Measurements from ENCODE around the gene CNBP. TPM values are rescaled to one million over a fixed set of nuclear protein-coding genes. Genes with fewer than 3 reads are reported as not detected.
"Not testable (repeated sequence)": the region's sequence is repeated elsewhere in the genome, so short reads cannot be mapped to it uniquely, and the experiment has no call there.

The CNBP gene
- total RNA-seq, 1 donor from 2014 or later, result 321 TPM

DNA sequence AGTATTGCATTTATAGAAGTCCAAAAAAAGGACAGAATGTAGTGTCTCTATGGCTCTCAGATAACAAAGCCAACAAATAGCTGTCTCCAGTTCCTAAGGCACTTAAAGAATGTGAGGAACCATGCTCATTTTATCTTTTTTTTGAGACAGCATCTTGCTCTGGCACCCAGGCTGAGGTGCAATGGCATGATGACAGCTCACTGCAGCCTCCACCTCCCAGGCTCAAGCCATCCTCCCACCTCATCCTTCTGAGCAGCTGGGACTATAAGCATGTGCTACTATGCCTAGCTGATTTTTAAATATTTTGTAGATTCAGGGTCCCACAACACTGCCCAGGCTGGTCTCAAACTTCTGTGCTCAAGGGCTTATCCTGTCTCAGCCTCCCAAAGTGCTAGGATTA, 38.9 kb downstream of the CNBP start:
- DNase-seq (ENCODE audit: low spot score), result no peak
- no peak for ATAC-seq
- intact Hi-C loops (cut with DNase I), result no loop called here

DNA sequence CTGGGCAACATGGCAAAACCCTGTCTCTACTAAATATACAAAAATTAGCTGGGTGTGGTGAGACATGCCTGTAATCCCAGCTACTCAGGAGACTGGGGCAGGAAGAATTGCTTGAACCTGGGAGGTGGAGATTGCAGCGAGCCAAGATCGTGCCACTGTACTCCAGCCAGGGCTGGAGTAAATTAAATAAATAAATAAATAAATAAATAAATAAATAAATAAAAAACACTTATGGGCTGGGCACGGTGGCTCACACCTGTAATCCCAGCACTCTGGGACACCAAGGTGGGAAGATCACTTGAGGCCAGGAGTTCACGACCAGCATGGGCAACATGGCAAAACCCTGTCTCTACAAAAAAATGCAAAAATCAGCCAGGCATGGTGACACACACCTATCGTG, 42.7 kb downstream of the CNBP start:
- ATAC-seq; intact Hi-C loops (cut with DNase I); DNase-seq (ENCODE audit: low spot score): not testable (repeated sequence)

DNA sequence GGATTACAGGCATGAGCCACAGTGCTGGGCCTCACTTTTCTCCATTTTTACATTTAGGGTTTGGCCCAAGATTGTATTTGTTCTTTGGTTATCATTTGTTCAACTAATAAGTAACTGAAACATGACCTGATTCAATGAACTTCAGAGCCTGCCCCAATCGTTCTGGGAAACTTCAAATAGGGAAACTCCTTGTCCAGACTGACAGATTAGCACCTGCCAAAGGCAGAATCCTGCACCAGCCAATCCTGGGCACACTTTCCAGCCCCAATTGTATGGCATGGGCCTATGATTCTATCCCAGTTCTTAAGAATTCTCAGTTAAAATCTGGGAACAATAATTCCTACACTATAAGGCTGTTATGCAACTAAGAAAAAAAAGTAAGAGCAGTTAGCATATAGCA, 43.8 kb downstream of the CNBP start:
- no peak for DNase-seq (ENCODE audit: low spot score)
- no peak for ATAC-seq
- intact Hi-C loops (cut with DNase I), result loop anchor here (10.0 kb wide), 1 partner anchor 1645 kb away; no protein-coding TSS in a partner anchor

DNA sequence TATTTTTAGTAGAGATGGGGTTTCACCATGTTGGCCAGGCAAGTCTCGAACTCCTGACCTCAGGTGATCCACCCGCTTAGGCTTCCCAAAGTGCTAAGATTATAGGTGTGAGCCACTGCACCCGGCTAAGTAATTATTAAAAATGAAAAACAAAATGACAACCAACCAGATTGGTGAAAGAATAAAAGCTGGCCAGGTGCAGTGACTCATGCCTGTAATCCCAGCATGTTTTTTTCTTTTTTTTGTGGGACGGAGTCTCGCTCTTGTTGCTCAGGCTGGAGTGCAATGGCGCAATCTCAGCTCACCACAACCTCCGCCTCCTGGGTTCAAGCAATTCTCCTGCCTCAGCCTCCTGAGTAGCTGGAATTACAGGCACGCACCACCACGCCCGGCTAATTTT, 47.4 kb downstream of the CNBP start:
- intact Hi-C loops (cut with DNase I), result loop anchor here (10.0 kb wide), 1 partner anchor 1649 kb away; no protein-coding TSS in a partner anchor
- not testable (repeated sequence) for ATAC-seq; DNase-seq (ENCODE audit: low spot score)

DNA sequence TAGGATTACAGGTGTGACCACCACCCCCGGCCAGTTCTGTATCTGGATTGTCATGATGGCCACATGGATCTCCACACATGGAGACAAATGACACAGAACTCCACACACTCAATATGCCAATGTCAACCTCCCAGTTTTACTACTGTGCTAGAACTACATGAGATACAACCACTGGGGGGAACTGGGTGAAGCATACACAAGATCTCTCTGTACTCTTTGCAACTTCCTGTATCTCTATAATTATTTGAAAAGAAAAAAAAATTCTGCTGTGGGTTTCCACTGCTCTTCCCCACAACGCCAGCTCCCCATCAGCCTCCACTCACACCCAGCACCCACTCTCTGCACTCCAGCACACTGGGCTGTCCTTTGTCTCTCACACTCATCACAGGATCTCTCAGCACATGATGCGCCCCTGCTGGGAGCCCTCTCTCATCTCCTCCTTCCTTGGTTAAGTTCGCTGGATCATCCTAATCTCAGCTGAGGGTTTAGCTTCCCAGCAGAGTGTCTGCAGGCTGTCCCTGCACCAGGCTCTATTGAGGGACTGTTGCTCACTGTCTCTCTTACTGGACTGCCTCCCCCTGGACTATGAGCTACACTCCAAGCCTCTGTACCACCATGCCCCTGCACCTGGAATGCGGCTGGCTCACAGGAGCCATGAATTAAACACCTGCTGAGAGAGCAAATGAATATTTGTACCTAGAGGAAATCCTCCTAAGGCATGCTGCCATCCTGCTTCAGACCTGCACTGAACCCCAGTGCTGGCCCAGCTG, 51.4 kb downstream of the CNBP start:
- DNase-seq (ENCODE audit: low spot score) (no peak), ATAC-seq (no peak)
- intact Hi-C loops (cut with DNase I), result loop anchor here (10.0 kb wide), 1 partner anchor 1653 kb away; no protein-coding TSS in a partner anchor

DNA sequence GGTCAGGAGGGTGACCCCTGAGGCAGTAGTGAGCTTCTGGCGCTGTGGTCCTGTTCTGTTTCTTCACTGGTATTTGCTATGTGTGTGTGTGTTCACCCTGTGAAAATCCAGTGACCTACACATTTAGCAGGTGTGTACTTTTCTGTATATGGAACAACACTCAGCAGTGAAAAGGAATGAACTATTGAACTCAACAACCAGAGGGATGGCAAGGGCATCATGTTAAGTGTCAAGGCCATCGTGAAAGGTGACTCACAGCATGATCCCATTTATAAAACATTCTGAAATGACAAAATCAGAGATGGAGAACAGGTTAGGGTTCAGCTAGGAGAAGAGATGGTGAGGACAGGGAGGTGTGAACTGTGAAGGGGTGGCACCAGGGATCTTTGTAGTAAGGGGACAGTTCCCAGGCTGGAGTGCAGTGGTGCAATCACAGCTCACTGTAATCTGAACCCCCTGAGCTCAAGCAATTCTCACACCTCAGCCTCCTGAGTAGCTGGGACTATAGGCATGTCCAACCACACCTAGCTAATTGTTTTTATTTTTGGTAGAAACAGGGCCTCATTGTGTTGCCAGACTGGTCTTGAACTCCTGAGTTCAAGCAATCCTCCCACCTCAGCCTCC, 52.1 kb downstream of the CNBP start:
- no peak for ATAC-seq
- intact Hi-C loops (cut with DNase I), result loop anchor here (10.0 kb wide), 1 partner anchor 1653 kb away; no protein-coding TSS in a partner anchor
- DNase-seq (ENCODE audit: low spot score), result no peak

DNA sequence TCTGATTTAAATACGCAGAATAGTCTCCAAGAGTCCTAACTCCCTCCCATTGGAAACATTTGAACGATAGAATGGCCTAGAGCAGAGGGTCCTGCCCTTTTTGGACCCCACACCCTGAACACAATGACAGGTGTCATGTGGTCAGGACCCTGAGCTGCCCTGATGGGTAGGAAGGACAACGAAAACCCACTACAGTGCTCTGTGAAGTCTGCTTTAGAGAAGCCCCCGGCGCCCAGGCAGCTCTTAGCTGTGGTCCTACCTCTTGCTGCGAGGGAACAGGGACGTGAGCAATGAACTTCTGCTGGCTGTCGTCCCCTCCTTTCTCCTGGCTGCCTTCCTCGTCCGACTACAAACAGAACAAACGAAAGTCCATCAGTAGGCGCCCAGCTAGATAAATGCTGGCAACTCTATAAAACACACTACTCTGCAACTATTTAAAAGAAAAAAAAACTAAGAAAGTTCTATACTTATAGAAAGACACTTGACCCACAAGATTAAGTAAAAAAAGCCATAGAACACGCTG, 53.3 kb downstream of the CNBP start:
- intact Hi-C loops (cut with DNase I), result loop anchor here (10.0 kb wide), 1 partner anchor 1654 kb away; no protein-coding TSS in a partner anchor
- ATAC-seq, result no peak

DNA sequence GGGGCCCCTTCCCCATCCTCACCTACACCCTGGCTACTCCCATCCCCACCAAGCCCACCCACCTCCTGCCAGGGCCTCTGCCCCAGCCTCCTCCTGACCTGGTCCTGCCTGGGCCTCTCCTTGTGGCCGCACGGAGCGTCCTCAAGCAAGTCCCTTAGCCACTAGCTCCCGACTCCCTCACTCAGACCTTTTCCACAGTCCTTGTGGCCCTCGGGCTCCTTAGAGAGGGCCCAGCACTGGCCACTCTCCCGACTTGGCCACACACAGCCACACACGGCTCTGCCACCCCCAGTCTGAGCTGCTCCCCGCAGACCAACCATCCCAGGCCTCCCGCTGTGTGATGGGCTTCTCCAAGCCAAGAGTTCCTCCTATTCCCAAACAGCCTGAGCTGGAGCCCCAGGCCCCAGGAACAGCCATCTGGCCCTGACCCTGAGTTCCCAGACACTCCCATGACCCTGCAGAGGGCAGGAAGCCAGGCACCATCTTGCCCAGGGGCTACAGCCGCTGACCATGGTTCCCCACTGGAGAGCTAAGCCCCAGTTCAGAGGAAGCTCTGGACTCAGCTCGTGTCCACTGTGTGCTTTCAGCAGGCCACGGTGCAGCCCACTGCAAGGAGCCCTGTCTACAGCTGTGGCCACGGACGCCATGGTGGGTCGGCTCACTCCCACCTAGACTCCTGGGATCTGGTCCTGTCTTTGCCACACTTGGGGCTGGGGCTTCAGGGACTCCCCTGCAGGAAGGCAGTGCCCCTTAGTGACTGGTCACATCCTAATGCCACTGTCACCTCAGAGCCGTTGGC, 55.1 kb downstream of the CNBP start:
- DNase-seq (ENCODE audit: low spot score) (no peak), ATAC-seq (no peak)
- intact Hi-C loops (cut with DNase I), result no loop called here

More for the DNA sequence above, 53.3 kb downstream of the CNBP start:
- no peak for DNase-seq (ENCODE audit: low spot score)

DNA sequence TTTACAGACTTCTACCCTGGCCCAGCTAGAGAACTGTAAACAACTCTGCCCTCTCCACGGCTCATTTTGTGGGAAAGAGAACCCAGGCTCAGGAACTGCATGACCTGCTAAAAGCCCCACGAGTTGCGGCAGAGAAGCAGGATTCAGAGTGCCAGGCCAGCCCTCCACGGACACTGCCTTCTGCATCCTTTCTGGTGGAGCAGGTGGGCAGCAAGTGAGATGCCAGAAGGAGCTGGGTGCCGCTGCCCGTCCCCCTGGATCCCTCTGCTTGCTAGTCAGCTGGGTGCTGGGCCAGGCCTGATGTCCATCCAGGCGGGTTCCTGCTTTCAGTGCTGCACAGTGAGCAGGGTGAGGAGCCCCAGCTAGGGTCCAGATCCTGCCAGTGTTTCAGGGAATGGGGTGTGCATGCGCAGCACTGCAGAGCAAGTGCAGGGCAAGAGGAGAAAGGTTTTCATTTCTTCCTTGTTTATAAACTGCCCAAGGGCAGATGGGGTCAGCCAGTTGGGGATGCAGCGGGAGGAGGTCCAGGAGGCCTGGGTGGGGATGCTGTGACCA, 56.9 kb downstream of the CNBP start:
- intact Hi-C loops (cut with DNase I), result no loop called here
- no peak for ATAC-seq
- DNase-seq (ENCODE audit: low spot score), result no peak

GRCh38 chr3:129123314-129124060, 60.2 kb downstream of the CNBP start:
- no peak for ATAC-seq
- DNase-seq (ENCODE audit: low spot score), result no peak
- intact Hi-C loops (cut with DNase I), result no loop called here

DNA sequence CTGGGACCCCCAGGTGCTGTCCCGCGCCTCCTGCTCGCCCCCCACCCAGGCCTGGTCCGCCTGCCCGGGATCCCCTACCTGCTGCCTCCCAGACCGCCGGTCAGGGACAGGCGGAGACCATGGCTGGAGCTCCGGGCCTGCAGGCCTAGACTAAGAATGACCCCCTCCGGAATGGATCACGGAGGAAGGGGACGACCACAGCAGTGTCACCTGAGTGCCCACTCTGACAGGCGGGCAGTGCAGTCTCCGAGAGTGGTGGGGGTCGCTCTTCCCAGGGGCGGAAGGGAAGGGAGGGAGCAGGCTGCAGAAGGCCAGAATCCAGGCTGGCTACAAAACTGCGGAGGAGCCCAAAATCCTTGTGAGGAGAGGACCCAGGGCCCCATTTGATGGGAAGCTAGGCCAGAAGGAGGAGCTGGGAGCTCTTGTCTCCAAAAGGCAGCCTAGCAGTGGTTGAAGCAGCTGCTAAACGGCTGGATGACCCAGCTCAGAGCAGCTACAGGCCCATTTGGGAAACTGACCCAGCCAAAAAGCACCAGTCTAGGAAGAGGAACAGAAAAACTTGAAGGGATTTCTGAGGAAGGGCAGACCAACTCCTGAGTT, 61.2 kb downstream of the CNBP start:
- intact Hi-C loops (cut with DNase I), result no loop called here
- peak; percentile 31 for ATAC-seq
- DNase-seq (ENCODE audit: low spot score), result peak; percentile 66

DNA sequence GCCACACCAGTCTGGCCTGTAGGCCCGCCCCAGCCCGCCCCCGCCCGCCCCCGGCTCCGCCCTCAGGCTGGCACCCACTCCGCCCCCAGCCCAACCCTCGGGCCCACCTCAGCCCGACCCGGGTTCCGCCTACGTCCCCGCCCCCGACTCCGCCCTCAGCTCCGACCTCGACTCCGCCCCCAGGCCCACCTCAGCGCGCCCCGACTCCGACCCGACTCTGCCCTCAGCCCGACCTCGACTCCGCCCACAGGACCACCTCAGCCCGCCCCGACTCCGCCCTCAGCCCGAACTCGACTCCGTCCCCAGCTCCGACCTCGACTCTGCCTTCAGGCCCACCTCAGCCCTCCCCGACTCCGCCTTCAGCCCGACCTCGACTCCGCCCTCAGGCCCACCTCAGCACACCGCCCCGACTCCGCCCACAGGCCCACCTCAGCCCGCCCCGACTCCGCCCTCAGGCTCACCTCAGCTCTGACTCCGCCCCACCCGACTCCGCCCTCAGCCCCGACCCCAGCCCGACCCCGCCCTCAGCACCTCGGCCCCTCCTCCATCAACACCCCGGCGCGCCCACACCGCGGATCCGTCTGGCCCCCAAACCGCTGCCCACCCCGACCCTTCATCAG, 61.8 kb downstream of the CNBP start, which contains the start of gene RAB43:
RAB43 (minus strand) TSS at position 13 of the 620 bp plus-strand sequence. CDS start 315 bp downstream, outside the sequence.
- ATAC-seq, result peak; percentile 92
- intact Hi-C loops (cut with DNase I), result no loop called here

GRCh38 chr3:129121016-129121791, 62.5 kb downstream of the CNBP start:
- peak; percentile 3 for ATAC-seq
- intact Hi-C loops (cut with DNase I), result no loop called here
- peak; percentile 63 for DNase-seq (ENCODE audit: low spot score)

More for the DNA sequence above, 61.8 kb downstream of the CNBP start, which contains the start of gene RAB43:
- peak; percentile 95 for DNase-seq (ENCODE audit: low spot score)

- ATAC-seq, result peak; percentile 67
- intact Hi-C loops (cut with DNase I), result no loop called here
Observed at GRCh38 chr3:129120254-129121004, 63.3 kb downstream of the CNBP start.

GRCh38 chr3:129119365-129120100, 64.2 kb downstream of the CNBP start:
- DNase-seq (ENCODE audit: low spot score), result no peak
- intact Hi-C loops (cut with DNase I), result no loop called here

More at GRCh38 chr3:129120254-129121004, 63.3 kb downstream of the CNBP start:
- peak; percentile 89 for DNase-seq (ENCODE audit: low spot score)

More at GRCh38 chr3:129119365-129120100, 64.2 kb downstream of the CNBP start:
- ATAC-seq, result no peak

All from sciatic nerve (tissue), 2 donors.